ENCODE results near the gene CDADC1. TPM values are rescaled to one million over a fixed set of nuclear protein-coding genes. Genes with fewer than 3 reads are reported as not detected.

Gene CDADC1
- total and polyA plus RNA-seq, 4 donors = 3.0 to 6.1 (median 4.5) TPM

- Histone ChIP-seq H3K4me3 (ENCODE audit: low read depth in 1 of 3, low read length in 3 of 3) (no peak overlapping the region), H3K9me3 (ENCODE audit: control insufficient read depth in 4 of 4, low read length in 3 of 4) (no peaks in the 10 kb centered on the region), H3K27ac (ENCODE audit: low read depth in 1 of 2, low read length in 2 of 2) (no peak overlapping the region), H3K36me3 (ENCODE audit: control insufficient read depth in 4 of 4, insufficient read depth in 3 of 4, low read depth in 1 of 4, low read length in 3 of 4) (no peaks in the 10 kb centered on the region), H3K9ac (ENCODE audit: low read depth in 1 of 2, low read length in 2 of 2) (no peak overlapping the region), H3K4me1 (ENCODE audit: control insufficient read depth in 4 of 4, insufficient read depth in 4 of 4, low read length in 3 of 4) (peaks cover 0 to 9% (median under 1%) of the 10 kb centered on the region in 4 donors), H3K27me3 (ENCODE audit: control insufficient read depth in 4 of 4, insufficient read depth in 4 of 4, low read length in 3 of 4) (no peaks in the 10 kb centered on the region)
- TF ChIP-seq ATF3 (IDR thresholded peaks at IDR 0.05) (no peak), SP1 (IDR thresholded peaks at IDR 0.05) (no peak), HNF4G (IDR thresholded peaks at IDR 0.05) (no peak), MAX (IDR thresholded peaks at IDR 0.05) (no peak), REST (IDR thresholded peaks at IDR 0.05) (no peak), RAD21 (IDR thresholded peaks at IDR 0.05) (no peak), FOXA1 (IDR thresholded peaks at IDR 0.05) (no peak)
- no peak for DNase-seq (ENCODE audit: low spot score)
These were observed 94.2 kb downstream of the CDADC1 start for GRCh38 chr13:49341941-49342340.

- Histone ChIP-seq H3K9me3 (ENCODE audit: control insufficient read depth in 4 of 4, low read length in 3 of 4) (no peaks in the 10 kb centered on the region), H3K9ac (ENCODE audit: low read depth in 1 of 2, low read length in 2 of 2) (no peak overlapping the region), H3K27me3 (ENCODE audit: control insufficient read depth in 4 of 4, insufficient read depth in 4 of 4, low read length in 3 of 4) (no peaks in the 10 kb centered on the region), H3K36me3 (ENCODE audit: control insufficient read depth in 4 of 4, insufficient read depth in 3 of 4, low read depth in 1 of 4, low read length in 3 of 4) (no peaks in the 10 kb centered on the region), H3K4me3 (ENCODE audit: low read depth in 1 of 3, low read length in 3 of 3) (no peak overlapping the region), H3K27ac (ENCODE audit: low read depth in 1 of 2, low read length in 2 of 2) (no peak overlapping the region), H3K4me1 (ENCODE audit: control insufficient read depth in 4 of 4, insufficient read depth in 4 of 4, low read length in 3 of 4) (peaks cover 0 to 9% (median under 1%) of the 10 kb centered on the region in 4 donors)
- DNase-seq (ENCODE audit: low spot score) = no peak
- 96% methylated on average over 2 of the region's 2 CpGs for WGBS
- TF ChIP-seq ZBTB33 (IDR thresholded peaks at IDR 0.05) = no peak
- no peak for TF ChIP-seq ATF3 (IDR thresholded peaks at IDR 0.05)
- TF ChIP-seq HNF4G (IDR thresholded peaks at IDR 0.05) = no peak
- TF ChIP-seq JUND (IDR thresholded peaks at IDR 0.05) = no peak
- TF ChIP-seq NR2F2 (IDR thresholded peaks at IDR 0.05) = no peak
- no peak for TF ChIP-seq HNF4A (conservative IDR thresholded peaks at IDR 0.05)
- no peak for TF ChIP-seq FOXA2 (IDR thresholded peaks at IDR 0.05)
- TF ChIP-seq REST (IDR thresholded peaks at IDR 0.05) = no peak
- TF ChIP-seq, protein P1, sequence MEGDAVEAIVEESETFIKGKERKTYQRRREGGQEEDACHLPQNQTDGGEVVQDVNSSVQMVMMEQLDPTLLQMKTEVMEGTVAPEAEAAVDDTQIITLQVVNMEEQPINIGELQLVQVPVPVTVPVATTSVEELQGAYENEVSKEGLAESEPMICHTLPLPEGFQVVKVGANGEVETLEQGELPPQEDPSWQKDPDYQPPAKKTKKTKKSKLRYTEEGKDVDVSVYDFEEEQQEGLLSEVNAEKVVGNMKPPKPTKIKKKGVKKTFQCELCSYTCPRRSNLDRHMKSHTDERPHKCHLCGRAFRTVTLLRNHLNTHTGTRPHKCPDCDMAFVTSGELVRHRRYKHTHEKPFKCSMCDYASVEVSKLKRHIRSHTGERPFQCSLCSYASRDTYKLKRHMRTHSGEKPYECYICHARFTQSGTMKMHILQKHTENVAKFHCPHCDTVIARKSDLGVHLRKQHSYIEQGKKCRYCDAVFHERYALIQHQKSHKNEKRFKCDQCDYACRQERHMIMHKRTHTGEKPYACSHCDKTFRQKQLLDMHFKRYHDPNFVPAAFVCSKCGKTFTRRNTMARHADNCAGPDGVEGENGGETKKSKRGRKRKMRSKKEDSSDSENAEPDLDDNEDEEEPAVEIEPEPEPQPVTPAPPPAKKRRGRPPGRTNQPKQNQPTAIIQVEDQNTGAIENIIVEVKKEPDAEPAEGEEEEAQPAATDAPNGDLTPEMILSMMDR (IDR thresholded peaks at IDR 0.05; ENCODE audit: low read depth, low read length, missing input control) = no peak
- TF ChIP-seq RAD21 (IDR thresholded peaks at IDR 0.05) = no peak
- no peak for TF ChIP-seq TAF1 (conservative IDR thresholded peaks at IDR 0.05)
- no peak for TF ChIP-seq MAX (IDR thresholded peaks at IDR 0.05)
- no peak for TF ChIP-seq RXRA (IDR thresholded peaks at IDR 0.05)
- TF ChIP-seq SP1 (IDR thresholded peaks at IDR 0.05) = no peak
- no peak for TF ChIP-seq YY1 (IDR thresholded peaks at IDR 0.05)
- no peak for TF ChIP-seq EGR1 (IDR thresholded peaks at IDR 0.05; ENCODE audit: low read depth in 2 of 2)
- no peak for TF ChIP-seq GABPA (IDR thresholded peaks at IDR 0.05 in 1 of 2, conservative IDR thresholded peaks at IDR 0.05 in 1 of 2)
- no peak for TF ChIP-seq FOXA1 (IDR thresholded peaks at IDR 0.05)
These were observed 94.7 kb downstream of the CDADC1 start for GRCh38 chr13:49342454-49342853.
